GM19467 (cell line): ENCODE measurements around the gene C14orf180.

ENCODE experiments used
- ATAC-seq: cut with Tn5 transposase; IDR thresholded peaks from one replicate; pipeline ENCODE4 v1.9.1; 2021; ENCODE audit warnings: mild to moderate bottlenecking, moderate library complexity; ENCODE audit not compliant: unreplicated experiment

Gene C14orf180

DNA sequence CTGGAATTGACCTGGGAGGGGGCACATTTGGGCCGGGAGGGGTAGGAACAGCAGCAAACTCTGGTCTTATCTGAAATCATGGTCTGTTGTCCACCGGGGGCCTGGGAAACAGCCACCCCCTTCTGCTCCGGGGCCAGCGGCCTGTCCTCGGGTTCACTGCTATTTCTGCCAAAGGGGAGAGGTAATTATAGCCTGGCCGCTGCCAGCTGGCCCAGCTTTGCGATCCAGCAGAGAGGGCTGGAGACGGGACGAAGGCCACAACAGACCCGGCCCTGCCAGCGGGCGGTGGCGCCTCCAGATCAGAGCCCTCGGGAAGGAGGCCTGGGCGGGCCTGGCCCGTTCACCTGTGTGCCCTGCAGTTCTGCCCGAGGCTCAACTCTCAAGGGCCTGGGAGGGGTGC is at the start of gene C14orf180:
C14orf180 (plus strand) TSS at position 258 of the 400 bp plus-strand sequence. CDS start 6,667 bp downstream, outside the sequence.
- no peak for ATAC-seq

DNA sequence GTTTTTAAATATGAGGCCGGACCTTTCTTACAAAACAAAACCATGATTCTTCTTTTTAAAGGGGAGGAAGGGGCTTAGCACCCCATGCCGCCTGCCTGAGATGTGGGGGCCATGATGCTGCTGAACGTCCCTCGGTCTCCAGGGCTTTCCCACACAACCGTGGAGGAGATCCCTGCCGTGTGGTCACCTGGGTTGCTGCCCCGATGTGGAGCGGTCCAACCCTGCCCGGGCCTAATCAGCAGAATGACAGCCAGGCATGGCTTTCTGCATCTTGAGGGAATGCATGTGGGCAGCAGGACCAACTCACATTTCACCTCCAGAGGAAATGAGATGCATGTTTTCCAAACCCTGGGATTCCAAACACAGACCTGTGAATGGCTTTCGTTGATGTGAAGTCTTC is 48.9 kb upstream of the C14orf180 start:
- ATAC-seq = no peak

DNA sequence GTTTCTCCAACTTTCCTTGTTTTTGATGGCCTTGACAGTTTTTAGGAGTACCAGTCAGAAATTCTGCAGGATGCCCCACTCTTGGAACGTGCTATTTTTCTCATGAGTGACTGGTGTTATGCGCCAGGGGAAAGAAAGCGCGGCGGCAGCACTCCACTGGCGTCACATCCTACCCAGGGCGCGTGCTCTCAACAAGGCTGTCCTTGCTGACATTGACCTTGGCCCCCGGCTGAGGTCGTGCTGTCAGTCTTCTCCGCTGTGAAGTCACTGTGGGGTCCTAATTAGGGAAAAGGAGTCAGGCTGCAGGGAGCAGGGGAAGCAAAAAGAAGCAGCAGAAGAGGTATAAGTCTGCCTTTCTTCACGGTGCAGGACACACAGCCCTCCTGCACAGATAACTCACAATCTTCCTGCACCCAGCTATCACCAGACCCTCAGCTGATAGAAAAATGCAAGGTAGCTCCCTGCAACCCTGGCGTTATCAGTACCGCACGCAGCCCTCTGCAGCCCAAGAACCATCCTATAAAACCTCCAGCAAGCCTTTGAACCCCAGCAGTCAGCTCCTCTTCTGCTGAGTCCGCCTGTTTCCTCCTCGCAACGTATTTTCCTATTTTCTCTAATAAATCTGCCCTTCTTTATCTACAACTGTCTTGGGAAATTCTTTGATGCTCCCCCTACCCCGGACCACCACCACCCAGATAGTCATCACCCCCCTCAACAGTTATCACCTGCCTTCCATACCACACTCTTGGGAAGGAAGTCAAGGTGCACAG is 48.0 kb upstream of the C14orf180 start:
- no peak for ATAC-seq

DNA sequence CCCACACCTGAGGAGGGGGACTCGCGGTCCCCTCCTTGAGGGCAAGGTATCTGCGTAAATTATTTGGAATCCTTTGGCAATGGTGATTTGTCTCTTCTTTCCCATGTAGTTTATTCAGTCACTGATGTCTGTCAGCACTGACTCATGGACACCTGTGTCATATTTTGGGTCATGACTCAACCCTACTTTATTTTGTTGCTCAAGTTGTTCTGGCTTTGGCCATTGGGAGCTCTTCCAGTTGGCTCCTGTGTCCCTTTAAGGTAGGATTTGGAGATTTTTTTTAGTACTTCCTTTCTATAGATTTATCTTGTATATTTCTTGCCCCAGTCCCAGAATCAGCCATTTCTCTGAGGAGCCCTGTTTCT is 47.4 kb upstream of the C14orf180 start:
- no peak for ATAC-seq

DNA sequence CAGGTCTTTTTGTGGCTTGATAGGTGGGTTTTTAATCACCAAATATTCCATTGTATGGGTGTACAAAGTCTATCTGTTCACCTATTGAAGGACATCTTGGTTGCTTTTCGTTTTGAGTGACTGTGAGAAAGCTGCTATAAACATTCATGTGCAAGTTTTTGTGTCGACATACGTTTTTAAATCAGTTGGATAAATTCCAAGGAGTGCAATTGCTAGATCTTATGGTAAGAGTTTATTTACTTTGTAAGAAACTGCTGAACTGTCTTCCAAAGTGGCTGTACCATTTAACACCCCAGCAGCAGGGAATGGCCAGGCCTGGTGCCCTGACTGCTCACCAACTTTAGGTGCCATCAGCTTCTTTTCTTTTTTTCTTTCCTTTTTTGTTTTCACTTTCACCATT is 45.5 kb upstream of the C14orf180 start:
- ATAC-seq = no peak

DNA sequence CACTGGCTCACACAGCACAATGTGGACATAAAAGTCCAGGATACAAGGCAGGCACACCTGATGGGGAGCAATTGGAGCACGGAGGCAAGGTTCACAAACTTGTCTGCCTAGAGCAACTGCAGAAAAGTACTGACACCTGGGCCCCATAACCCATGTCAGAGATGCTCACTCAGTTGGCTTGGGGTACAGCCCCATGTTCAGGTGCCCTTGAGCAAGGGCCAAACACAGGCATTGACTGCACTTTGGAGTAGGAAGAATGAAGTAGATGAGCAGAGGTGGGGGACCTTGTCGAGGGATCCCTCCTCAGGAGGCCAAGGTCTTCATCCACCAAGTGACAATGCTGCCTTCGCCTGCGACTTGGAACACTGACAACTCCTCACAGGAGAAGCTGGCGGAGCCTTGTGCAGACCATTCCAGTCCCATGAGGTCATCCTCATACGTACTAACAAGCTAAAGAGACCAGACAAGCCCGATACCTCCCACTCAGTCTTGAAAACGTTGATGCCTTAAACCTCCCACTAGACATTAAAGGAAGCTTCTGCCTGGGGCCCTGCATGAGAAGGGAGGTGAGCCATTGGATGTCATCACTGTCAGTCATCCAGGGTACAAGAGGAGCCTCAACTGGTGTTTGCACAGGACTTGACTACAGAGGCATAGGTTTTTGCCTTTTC is 42.5 kb upstream of the C14orf180 start:
- no peak for ATAC-seq

DNA sequence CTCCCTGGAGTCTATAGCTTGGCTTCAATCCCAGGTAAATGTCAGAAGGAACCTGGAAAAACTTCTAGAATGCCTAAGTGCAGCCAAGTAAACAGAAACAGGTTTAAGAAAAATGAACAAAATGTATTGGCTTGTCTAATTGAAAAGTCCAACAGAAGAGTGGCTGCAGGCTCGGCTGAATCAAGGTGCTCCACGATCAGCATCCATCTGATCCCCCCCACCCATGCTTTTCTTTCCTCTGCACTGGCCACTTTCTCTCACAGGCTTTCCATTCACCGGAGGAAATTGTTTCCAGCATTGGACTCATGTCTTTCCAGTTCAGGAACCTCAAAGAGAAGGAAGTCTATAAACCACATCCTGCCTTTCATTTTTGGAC is 42.0 kb upstream of the C14orf180 start:
- ATAC-seq = no peak

DNA sequence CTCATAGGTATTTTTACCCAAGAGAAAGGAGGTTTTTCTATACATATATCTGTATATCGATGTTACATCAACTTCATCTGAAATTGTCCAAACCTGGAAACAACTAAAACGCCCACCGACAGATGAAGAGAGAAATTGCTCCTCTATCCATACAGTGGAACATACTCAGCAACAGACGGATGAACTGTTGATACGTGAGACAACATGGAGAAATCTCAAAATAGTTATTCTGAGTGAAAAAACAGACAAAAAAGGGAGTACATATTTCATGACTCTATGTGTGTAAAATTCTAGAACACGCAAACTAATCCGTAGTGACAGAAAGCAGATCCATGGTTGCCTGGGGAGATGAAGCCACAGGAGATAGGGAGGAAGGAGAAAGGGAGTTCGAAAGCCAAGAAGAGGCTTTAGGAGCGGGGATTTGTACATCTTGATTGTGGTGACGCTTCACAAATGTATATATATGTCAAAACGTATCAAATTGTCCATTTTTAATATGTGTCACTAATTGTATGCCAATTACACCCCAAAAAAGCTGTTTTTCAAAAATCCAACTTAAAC is 37.6 kb upstream of the C14orf180 start:
- ATAC-seq = no peak

DNA sequence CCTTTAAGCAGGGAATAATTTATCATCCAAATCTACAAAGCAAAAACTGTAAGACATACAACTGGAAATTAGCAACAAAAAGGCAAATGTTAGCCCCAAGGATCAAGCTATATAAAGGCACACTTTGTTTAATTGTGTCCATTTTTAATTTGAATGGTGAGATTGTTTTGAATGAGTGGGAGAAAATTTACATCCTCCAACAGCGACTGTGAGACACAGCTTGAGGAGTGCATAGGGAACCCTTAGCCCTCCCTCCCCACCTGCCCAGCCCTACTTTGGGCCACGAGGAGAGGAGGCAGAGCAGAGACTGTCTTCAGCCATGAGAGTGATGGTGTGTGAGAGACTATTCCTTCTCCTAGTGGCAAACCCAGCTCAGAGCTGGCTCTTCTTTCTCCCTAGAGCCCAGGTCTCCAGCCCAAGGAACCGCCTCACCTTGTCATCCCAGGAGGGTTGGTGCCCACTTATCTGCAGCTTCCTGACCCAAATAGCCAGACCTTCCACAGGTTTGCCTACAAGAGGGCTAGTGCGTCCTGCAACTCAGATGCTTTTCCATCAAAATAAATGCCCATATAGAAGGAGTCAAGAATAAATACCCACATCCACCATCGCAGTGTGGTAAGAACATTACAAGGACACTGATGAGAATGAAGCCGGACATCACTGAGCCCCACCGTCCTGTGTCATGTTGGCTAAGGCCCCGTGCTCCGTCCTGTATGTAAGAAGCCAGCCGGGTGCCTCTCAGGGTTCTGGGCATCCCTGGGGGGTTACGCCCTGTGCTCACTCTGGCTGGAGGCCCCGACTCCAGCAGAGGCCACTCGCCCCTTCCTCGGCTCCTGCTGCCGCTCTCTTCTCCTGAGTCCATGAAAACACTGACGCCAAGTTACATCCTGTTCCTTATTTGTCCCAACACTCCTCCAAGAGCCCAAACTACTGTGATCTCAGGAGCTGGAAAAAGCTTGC is 36.4 kb upstream of the C14orf180 start:
- ATAC-seq = no peak

DNA sequence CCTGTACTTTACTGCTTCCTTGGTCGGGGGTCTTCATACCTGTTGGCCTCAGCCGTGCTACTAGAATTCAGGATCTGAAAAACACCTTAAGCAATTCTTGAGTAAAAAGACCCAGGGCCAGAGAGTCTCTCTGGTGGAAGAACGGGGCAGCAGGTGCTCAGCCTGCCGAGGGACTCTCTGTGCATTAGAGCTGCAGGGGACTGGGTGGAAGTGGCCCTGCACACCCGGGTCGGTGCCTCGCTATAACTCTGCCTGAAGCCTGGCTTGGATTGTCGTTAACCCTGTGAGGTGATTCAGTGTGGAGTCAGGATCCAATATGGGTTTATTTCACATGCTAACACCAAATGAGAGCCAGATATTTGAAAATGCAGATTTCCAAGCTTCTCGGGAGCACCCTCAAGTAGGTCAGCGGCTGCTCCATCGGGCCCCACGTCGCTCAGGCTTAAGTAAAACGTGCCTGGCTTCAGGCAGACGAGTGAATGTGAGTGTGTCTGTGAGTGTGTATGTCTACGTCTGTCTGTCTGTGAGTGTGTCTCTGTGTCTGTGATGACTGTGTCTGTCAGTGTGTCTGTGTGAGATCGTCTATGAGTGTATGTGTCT is 35.1 kb upstream of the C14orf180 start:
- ATAC-seq = no peak

DNA sequence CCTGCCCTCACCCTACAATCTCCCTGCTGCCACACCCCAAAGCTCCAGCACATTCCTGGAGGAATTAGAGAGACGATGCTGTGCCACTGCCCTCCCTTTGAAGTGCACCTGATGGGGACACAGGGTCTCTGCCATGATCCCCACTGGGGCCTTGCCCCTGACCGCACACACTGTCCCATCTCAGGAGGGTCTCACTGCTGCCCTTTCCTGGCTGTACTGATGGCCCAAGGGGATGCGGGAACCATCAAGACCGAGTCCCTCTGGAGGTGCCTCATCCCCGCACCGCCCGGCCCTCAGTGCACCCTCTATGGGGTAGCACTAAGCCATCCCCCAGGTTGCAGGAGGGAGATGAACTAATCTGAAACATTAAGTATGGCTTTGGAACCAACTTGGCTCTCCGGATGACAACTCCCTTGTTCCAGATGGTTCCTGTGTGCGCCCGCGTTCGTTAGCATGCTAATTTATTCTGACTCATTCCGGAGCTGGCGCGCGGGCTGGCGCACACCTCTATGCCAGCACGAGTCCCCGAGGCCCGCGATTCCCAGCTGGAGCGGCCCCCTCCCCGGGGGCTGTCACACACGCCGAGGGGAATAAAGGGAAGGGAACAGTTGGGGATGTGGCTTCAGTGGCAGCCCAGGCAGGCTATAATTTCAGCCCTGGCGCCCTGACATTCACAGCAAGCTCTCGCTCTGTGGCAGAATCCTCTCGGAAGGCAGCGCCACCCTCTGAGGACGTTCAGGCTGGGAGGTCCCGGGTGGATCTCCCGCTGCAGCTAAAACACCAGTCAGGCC is 34.2 kb upstream of the C14orf180 start:
- no peak for ATAC-seq

DNA sequence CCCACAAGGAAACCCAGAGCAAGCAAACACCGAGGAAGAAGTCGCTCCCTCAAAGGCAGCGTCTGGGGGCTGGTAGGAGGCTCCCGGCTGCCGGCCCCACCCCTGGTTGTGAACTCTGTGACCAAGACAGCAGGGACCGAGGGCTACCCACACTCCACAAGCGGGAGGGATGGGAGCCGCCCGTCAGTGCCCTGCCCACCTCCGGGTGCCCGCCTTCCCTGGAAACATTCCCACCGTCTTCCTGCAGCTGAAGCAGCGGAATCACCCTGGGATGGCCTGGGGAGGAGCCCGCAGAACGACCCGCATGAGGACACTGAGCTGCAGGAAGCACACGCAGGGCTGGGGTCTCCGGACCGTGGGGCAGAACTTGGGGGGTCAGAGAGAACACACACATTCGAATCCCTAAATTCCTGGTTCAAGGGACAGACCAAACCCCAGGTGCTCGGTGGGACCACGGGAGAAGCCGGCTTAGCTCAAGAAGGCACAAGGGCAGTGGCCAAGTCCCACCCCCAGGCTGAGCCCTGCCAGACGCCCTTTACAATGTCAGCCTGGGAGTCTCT is 33.5 kb upstream of the C14orf180 start:
- no peak for ATAC-seq

DNA sequence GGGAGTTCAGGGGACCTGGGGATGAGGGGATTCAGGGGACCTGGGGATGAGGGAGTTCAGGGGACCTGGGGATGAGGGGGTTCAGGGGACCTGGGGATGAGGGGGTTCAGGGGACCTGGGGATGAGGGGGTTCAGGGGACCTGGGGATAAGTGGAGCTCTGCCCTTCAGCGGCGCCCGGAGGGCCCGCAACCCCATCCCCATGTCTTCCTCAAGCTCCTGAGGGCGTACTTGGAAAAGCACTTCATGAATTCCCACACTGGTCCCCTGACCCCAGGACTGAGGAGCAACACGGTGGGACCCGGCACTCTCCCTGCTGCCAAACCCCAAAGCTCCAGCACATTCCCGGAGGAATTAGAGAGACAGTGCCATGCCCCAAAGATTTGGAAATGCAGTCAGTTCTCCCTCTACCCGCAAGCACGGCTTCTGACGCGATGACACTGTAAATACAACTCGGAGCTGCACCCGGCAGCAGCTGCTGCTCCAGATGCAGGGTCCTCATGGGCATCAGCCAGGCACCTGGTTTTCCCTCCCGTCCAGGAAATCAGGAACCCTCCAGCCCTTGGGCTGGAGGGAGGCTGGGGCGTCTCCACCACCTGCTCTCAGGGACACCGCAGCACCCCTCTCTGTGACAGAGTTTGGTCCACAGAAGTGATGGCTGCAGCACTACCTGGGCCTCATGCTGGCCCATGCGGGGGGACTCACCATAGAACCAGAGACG is 32.8 kb upstream of the C14orf180 start:
- no peak for ATAC-seq

DNA sequence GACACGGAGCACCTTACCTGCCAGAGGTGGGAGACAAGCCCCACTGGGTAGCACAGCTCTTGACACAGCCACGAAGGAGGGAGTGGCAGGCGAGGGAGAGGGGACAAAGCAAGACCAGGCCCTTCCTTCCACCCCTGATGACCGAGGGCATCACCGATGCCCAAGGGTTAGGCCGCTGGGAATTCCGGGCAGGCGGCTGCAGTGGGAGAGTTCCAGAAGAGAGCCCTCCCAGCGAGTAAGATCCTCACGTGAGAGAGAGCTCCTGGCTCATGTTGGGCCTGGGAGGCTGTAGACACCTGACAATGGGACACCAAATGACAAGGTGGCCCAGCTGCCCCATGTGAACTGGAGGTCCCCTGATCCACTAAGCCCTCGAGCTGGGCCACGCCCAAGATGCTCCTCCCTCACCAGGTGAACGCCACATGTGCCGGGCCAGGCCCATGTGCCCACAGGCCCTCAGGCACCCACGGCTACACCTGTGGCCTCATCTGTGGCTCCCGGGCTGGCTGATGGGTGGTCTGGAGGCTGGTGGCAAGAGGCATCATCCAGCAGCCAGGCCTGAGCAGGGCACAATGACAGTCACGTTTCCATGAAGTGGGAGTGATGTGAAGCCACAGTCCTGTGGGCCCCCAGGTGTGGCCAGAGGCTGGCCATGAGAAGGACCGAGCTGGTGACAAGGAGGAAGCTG is 32.1 kb upstream of the C14orf180 start:
- no peak for ATAC-seq

DNA sequence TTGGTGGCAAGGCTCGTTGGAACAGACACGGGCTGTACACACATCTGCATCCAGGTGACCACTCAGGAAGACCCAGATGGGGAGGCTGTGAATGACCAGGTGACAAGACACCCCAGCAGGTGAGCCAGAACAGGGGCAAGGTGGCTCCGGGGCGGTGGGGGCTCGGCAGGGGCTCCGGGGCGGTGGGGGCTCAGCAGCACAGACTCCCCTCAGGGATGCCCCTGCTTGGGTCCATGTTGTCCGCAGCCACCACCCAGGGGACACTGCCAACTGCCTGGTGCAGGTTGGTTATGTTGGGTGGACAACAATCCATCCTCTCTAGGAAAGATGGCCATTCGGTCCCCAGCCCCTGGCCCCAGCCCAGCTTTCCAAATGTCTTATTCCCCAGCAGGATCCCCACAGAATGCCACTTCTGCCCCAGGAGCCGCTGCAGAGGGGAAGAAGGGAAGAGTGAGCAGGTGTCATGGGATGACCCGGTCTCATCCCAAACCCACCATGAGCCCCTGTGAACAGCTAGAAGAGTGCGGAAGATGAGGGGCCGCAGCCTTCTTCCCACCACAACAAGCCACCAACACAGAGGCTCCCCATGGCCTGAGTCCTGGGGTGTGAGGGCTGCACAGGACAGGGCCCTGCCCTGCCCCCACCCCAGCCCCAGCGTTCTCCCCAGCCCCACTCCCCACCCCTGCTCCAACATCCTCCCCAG is 31.4 kb upstream of the C14orf180 start:
- no peak for ATAC-seq

DNA sequence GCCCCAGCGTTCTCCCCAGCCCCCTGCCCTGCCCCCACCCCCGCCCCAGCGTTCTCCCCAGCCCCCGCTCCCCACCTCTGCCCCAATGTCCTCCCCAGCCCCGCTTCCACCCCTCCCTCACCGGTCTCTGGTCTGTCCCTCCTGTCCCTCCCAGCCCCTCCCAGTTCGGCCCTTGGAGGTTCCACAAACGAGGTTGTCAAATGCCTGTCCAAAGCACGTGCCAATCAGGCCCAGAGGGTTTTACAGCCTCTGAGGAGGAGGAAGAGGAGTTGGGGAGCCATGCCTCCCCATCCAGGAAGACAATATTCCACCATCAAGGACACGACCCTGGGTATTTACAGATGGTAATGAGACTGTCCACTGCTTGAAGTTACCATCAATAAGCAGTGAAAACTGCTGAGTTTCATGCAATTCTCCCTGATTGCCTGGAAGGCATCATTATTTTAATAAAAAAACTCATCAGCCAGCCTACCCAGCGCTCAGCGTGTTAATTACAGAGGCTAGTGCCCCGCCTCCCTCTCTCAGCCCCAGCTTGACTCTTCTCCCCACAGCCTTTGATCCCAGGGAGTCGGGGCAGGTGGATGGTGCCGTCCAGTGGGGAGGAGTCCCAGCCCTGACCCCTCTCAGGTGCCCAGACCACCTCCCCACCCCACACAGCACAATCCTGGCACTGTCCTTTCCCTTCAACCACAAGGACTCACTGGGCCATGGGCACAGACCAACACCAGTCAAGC is 30.6 kb upstream of the C14orf180 start:
- no peak for ATAC-seq
